ENCODE results near the gene IFIT3. TPM values are rescaled to one million over a fixed set of nuclear protein-coding genes. Genes with fewer than 3 reads are reported as not detected.

Gene IFIT3
- total RNA-seq, 1 donor from 2014 or later: 0.26 TPM

GRCh38 chr10:89336241-89336640 is 8.4 kb downstream of the IFIT3 start:
- FAIRE-seq: no peak
- no peak for TF ChIP-seq CTCF (IDR thresholded peaks at IDR 0.05; ENCODE audit: insufficient read depth, low read length, severe bottlenecking)
- no peak for DNase-seq (ENCODE audit: low read depth)

GRCh38 chr10:89337484-89337883 is 9.7 kb downstream of the IFIT3 start:
- no peak for TF ChIP-seq CTCF (IDR thresholded peaks at IDR 0.05; ENCODE audit: insufficient read depth, low read length, severe bottlenecking)
- no peaks in the 10 kb centered on the region for H3K36me3 ChIP-seq (ENCODE audit: control insufficient read depth, insufficient read depth, low read length)
- H3K4me3 ChIP-seq (ENCODE audit: low read depth, low read length): no peak overlapping the region
- no peaks in the 10 kb centered on the region for H3K27me3 ChIP-seq (ENCODE audit: control insufficient read depth, insufficient read depth, low read length)
- FAIRE-seq (no peak), DNase-seq (ENCODE audit: low read depth) (peak; percentile 96)

More at GRCh38 chr10:89336241-89336640, 8.4 kb downstream of the IFIT3 start:
- H3K4me3 ChIP-seq (ENCODE audit: low read depth, low read length): no peak overlapping the region
- no peaks in the 10 kb centered on the region for H3K27me3 ChIP-seq (ENCODE audit: control insufficient read depth, insufficient read depth, low read length)
- no peaks in the 10 kb centered on the region for H3K36me3 ChIP-seq (ENCODE audit: control insufficient read depth, insufficient read depth, low read length)

GRCh38 chr10:89338713-89339112 is 10.9 kb downstream of the IFIT3 start:
- no peak for FAIRE-seq

GRCh38 chr10:89339875-89340274 is 12.1 kb downstream of the IFIT3 start:
- DNase-seq (ENCODE audit: low read depth): no peak
- Histone ChIP-seq H3K4me3 (ENCODE audit: low read depth, low read length) (no peak overlapping the region), H3K36me3 (ENCODE audit: control insufficient read depth, insufficient read depth, low read length) (no peaks in the 10 kb centered on the region), H3K27me3 (ENCODE audit: control insufficient read depth, insufficient read depth, low read length) (no peaks in the 10 kb centered on the region)
- no peak for TF ChIP-seq CTCF (IDR thresholded peaks at IDR 0.05; ENCODE audit: insufficient read depth, low read length, severe bottlenecking)
- FAIRE-seq: no peak

More at GRCh38 chr10:89338713-89339112, 10.9 kb downstream of the IFIT3 start:
- no peaks in the 10 kb centered on the region for H3K27me3 ChIP-seq (ENCODE audit: control insufficient read depth, insufficient read depth, low read length)
- no peak overlapping the region for H3K4me3 ChIP-seq (ENCODE audit: low read depth, low read length)
- no peak for TF ChIP-seq CTCF (IDR thresholded peaks at IDR 0.05; ENCODE audit: insufficient read depth, low read length, severe bottlenecking)
- no peak for DNase-seq (ENCODE audit: low read depth)
- H3K36me3 ChIP-seq (ENCODE audit: control insufficient read depth, insufficient read depth, low read length): no peaks in the 10 kb centered on the region

- no peak for TF ChIP-seq CTCF (IDR thresholded peaks at IDR 0.05; ENCODE audit: insufficient read depth, low read length, severe bottlenecking)
- DNase-seq (ENCODE audit: low read depth): no peak
- Histone ChIP-seq H3K27me3 (ENCODE audit: control insufficient read depth, insufficient read depth, low read length) (no peaks in the 10 kb centered on the region), H3K36me3 (ENCODE audit: control insufficient read depth, insufficient read depth, low read length) (no peaks in the 10 kb centered on the region), H3K4me3 (ENCODE audit: low read depth, low read length) (no peak overlapping the region)
- no peak for FAIRE-seq
These were observed 13.9 kb downstream of the IFIT3 start for GRCh38 chr10:89341649-89342048.

- FAIRE-seq (no peak), DNase-seq (ENCODE audit: low read depth) (peak; percentile 58)
- H3K27me3 ChIP-seq (ENCODE audit: control insufficient read depth, insufficient read depth, low read length): no peaks in the 10 kb centered on the region
- no peak overlapping the region for H3K4me3 ChIP-seq (ENCODE audit: low read depth, low read length)
- TF ChIP-seq CTCF (IDR thresholded peaks at IDR 0.05; ENCODE audit: insufficient read depth, low read length, severe bottlenecking): no peak
- no peaks in the 10 kb centered on the region for H3K36me3 ChIP-seq (ENCODE audit: control insufficient read depth, insufficient read depth, low read length)
These were observed 14.6 kb downstream of the IFIT3 start for GRCh38 chr10:89342206-89342958.

Data from bronchial epithelial cell (primary cell).